ENCODE results near the gene LDLRAD4.

DNA sequence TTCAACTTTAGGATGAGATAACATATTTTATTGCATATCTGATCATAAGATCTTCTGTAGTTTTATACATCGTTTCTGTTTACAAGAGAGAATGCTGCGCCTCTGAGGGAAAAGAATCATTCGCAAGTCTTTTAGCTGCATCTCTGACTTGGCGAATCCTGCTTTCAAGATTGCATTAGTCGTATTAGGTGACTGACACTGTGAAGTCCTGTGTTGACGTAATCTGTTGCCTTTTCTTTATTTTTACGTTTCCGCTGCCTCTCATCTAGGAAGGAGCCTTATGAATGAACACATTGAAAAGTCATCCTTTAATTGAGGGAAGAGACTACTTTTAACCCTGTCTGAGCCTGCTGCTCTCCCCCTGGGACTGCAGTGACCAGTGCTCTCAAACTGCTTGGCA is 101.5 kb downstream of the LDLRAD4 start:
- TF ChIP-seq CTCF (IDR thresholded peaks at IDR 0.05; ENCODE audit: insufficient read depth, low read length) (no peak), POLR2AphosphoS5 (IDR thresholded peaks at IDR 0.05; ENCODE audit: low read depth) (no peak), GABPA (IDR thresholded peaks at IDR 0.05; ENCODE audit: low read depth) (no peak), SPI1 (IDR thresholded peaks at IDR 0.05; ENCODE audit: borderline replicate concordance, low read depth) (no peak)

Data from HL-60 (cell line).